Activated CD4-positive, alpha-beta T cell treated with anti-CD3 and anti-CD28 coated beads for 36 hours (primary cell): ENCODE results near the gene CEP83. TPM values are rescaled to one million over a fixed set of nuclear protein-coding genes. Genes with fewer than 3 reads are reported as not detected.

Experiments
- ATAC-seq: fragments of 200-7000 bp; cut with Tn5 transposase; one replicate; pipeline ENCODE4 v1.10.0; 2021; ENCODE audit warnings: mild to moderate bottlenecking, moderate library complexity
- CTCF ChIA-PET: fragments of 350-600 bp; sonication (Branson Sonifier 250); formaldehyde crosslinking; loops from one replicate; lab custom pipeline; 2021; ENCODE audit warnings: antibody characterized with exemption; lab: Charles Lee
- POLR2A ChIA-PET: fragments of 350-600 bp; sonication (Branson Sonifier 250); formaldehyde crosslinking; loops from one replicate; lab custom pipeline; 2021; ENCODE audit warnings: antibody characterized with exemption, inconsistent platforms; lab: Charles Lee
- DNase-seq: peaks from one replicate; pipeline ENCODE4 v3.0.0-alpha.2; 2020
- H3K27ac Mint-ChIP-seq: one replicate; pipeline ENCODE4 v1.8.0; 2021; ENCODE audit warnings: mixed read lengths
- H3K27me3 Mint-ChIP-seq: one replicate; pipeline ENCODE4 v1.8.0; 2021; ENCODE audit warnings: mixed read lengths
- H3K36me3 Mint-ChIP-seq: one replicate; pipeline ENCODE4 v1.8.0; 2021; ENCODE audit warnings: low read depth, mixed read lengths
- H3K4me1 Mint-ChIP-seq: one replicate; pipeline ENCODE4 v1.8.0; 2021; ENCODE audit warnings: mixed read lengths
- H3K4me3 Mint-ChIP-seq: one replicate; pipeline ENCODE4 v1.8.0; 2021; ENCODE audit warnings: mild to moderate bottlenecking, moderate library complexity, mixed read lengths
- H3K9me3 Mint-ChIP-seq: one replicate; pipeline ENCODE4 v1.8.0; 2021; ENCODE audit warnings: low read depth, mixed read lengths
- intact Hi-C, 2 experiments: fragments of 100-400 bp; cut with DNase I in 1 of 2; cut with micrococcal nuclease in 1 of 2; formaldehyde crosslinking; loops; one replicate each; pipeline versions ENCODE4 v1.14.2 to v1.15.1; 2022 to 2024; cut with DNase I, micrococcal nuclease
- total RNA-seq, 2 experiments: library from RNA; stranded (reverse); gene quantifications; one replicate each; pipeline ENCODE4 v1.2.3, GENCODE V29; 2021

CEP83 gene
- total RNA-seq, 2 experiments from 2014 or later: 21.9 to 22.6 TPM

DNA sequence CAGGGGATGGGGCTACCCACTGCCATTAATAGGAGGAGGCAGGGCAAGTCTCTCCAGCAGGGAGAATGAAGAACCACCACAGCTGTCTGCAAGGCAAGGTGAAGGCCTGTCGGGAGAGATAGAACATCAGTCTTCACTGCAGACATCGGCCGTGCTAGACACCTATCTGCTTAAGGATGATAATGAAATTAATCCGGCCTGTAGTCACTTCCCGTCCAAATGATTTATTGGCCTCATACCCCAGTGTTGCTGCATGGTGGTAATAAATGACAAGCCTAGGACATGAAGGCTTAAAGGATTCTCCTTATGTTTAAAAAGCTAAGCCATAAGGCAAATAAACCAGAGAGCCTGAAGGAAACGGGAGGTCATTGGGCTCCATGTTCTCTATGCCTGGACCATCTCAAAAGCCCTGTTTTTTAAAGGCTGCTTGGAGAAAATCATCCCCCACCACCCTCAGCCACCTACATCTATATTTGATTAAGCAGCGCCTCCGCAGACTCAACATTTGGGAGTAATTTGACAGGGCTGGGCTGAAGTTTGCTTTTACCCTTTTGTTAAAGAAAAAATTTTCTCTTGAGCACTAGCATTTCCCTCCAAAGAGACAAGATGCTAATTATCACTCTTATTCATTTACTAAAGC, 173.6 kb downstream of the CEP83 start:
- H3K27ac Mint-ChIP-seq: no peak overlapping the region
- no peak overlapping the region for H3K4me3 Mint-ChIP-seq
- ATAC-seq (no peak), DNase-seq (no peak)
- ChIA-PET POLR2A (no interaction called here), CTCF (no interaction called here)
- H3K36me3 Mint-ChIP-seq: peaks cover 8% of the 10 kb centered on the region
- H3K27me3 Mint-ChIP-seq: no peaks in the 10 kb centered on the region
- H3K9me3 Mint-ChIP-seq: no peaks in the 10 kb centered on the region
- H3K4me1 Mint-ChIP-seq: peaks cover 21% of the 10 kb centered on the region
- intact Hi-C loops: no loop called here

GRCh38 chr12:94284859-94285258, 174.8 kb downstream of the CEP83 start:
- intact Hi-C loops: no loop called here
- H3K27ac Mint-ChIP-seq: no peak overlapping the region
- no peak overlapping the region for H3K4me3 Mint-ChIP-seq
- ChIA-PET POLR2A (no interaction called here), CTCF (interaction anchor here (0.5 kb wide), 1 partner anchor 141 kb away, joined by 3 read pairs; no protein-coding TSS in a partner anchor)
- DNase-seq (no peak), ATAC-seq (no peak)
- H3K36me3 Mint-ChIP-seq: peaks cover 12% of the 10 kb centered on the region
- peaks cover 21% of the 10 kb centered on the region for H3K4me1 Mint-ChIP-seq
- H3K27me3 Mint-ChIP-seq: no peaks in the 10 kb centered on the region
- no peaks in the 10 kb centered on the region for H3K9me3 Mint-ChIP-seq

DNA sequence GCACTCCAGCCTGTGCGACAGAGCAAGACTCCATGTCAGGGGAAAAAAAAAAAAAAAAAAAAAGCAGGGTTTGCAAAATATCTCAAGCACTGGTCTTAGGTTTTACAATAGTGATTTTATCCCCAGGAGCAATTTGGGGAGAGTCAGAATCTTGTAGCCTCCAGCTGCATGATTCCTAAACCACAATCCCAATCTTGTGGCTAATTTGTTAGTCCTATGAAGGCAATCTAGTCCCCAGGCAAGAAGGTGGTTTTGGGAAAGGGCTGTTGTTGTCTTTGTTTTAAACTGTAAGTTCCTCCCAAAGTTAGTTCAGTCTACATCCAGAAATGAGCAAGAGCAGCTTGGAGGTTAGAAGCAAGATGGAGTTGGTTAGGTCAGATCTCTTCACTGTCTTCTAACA, 175.6 kb downstream of the CEP83 start:
- Mint-ChIP-seq H3K9me3 (no peaks in the 10 kb centered on the region), H3K4me1 (peaks cover 21% of the 10 kb centered on the region), H3K27me3 (no peaks in the 10 kb centered on the region), H3K27ac (no peak overlapping the region), H3K4me3 (no peak overlapping the region), H3K36me3 (peaks cover 12% of the 10 kb centered on the region)
- ChIA-PET CTCF (no interaction called here), POLR2A (no interaction called here)
- ATAC-seq: no peak
- DNase-seq: no peak
- intact Hi-C loops: no loop called here

DNA sequence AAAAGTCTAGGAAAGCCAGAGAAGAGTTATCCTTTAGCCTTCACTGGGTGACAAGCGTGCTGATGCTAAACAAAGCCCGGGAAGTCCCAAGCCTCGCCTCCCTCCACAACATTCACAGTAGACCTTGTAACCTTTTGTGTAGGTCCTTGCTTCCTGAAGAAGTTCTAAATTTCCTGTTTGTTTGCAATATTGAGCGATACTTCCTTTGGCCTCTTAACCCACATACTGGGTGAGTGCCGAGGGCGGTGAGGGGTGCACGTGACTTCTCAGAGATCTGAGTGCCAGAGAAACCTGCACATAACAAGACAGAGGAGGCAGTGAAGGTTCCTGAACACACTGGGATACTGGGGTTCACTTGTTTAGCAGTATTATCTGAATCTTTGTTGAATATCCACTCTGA, 177.0 kb downstream of the CEP83 start:
- Mint-ChIP-seq H3K27ac (peak overlapping the region; percentile 66), H3K4me3 (no peak overlapping the region), H3K9me3 (no peaks in the 10 kb centered on the region), H3K4me1 (peaks cover 21% of the 10 kb centered on the region), H3K36me3 (peaks cover 12% of the 10 kb centered on the region), H3K27me3 (no peaks in the 10 kb centered on the region)
- intact Hi-C loops: no loop called here
- DNase-seq: peak; percentile 53
- ATAC-seq: peak; percentile 80
- POLR2A ChIA-PET: no interaction called here
- CTCF ChIA-PET: no interaction called here

- ATAC-seq (no peak), DNase-seq (no peak)
- no peak overlapping the region for H3K4me3 Mint-ChIP-seq
- ChIA-PET POLR2A (no interaction called here), CTCF (interaction anchor here (0.5 kb wide), 1 partner anchor 1237 kb away, joined by 5 read pairs; no protein-coding TSS in a partner anchor)
- no peak overlapping the region for H3K27ac Mint-ChIP-seq
- intact Hi-C loops: no loop called here
- H3K9me3 Mint-ChIP-seq: no peaks in the 10 kb centered on the region
- H3K27me3 Mint-ChIP-seq: no peaks in the 10 kb centered on the region
- H3K4me1 Mint-ChIP-seq: peaks cover 21% of the 10 kb centered on the region
- H3K36me3 Mint-ChIP-seq: peaks cover 12% of the 10 kb centered on the region
These were observed 179.6 kb downstream of the CEP83 start for GRCh38 chr12:94280063-94280462.

- H3K4me3 Mint-ChIP-seq: no peak overlapping the region
- no peaks in the 10 kb centered on the region for H3K27me3 Mint-ChIP-seq
- H3K27ac Mint-ChIP-seq: no peak overlapping the region
- POLR2A ChIA-PET: interaction anchor here (0.5 kb wide), 1 partner anchor 69 kb away, joined by 3 read pairs; no protein-coding TSS in a partner anchor
- peaks cover 7% of the 10 kb centered on the region for H3K36me3 Mint-ChIP-seq
- intact Hi-C loops: no loop called here
- no peaks in the 10 kb centered on the region for H3K9me3 Mint-ChIP-seq
- H3K4me1 Mint-ChIP-seq: peaks cover 9% of the 10 kb centered on the region
- CTCF ChIA-PET: interaction anchor here (0.6 to 1.7 kb wide), 2 partner anchors 21 to 38 kb away, joined by 3 to 5 read pairs; no protein-coding TSS in a partner anchor
- no peak for DNase-seq
- ATAC-seq: no peak
These were observed 182.2 kb downstream of the CEP83 start for GRCh38 chr12:94277426-94278000.

GRCh38 chr12:94276725-94277124, 182.9 kb downstream of the CEP83 start:
- no peaks in the 10 kb centered on the region for H3K27me3 Mint-ChIP-seq
- intact Hi-C loops: no loop called here
- H3K4me3 Mint-ChIP-seq: no peak overlapping the region
- peaks cover 8% of the 10 kb centered on the region for H3K36me3 Mint-ChIP-seq
- no peak for DNase-seq
- H3K27ac Mint-ChIP-seq: no peak overlapping the region
- ChIA-PET CTCF (interaction anchor here (0.6 to 1.7 kb wide), 3 partner anchors 22 to 99 kb away, joined by 3 to 5 read pairs (median 3); no protein-coding TSS in a partner anchor), POLR2A (interaction anchor here (0.5 kb wide), 1 partner anchor 68 kb away, joined by 3 read pairs; no protein-coding TSS in a partner anchor)
- no peak for ATAC-seq
- peaks cover 7% of the 10 kb centered on the region for H3K4me1 Mint-ChIP-seq
- no peaks in the 10 kb centered on the region for H3K9me3 Mint-ChIP-seq

DNA sequence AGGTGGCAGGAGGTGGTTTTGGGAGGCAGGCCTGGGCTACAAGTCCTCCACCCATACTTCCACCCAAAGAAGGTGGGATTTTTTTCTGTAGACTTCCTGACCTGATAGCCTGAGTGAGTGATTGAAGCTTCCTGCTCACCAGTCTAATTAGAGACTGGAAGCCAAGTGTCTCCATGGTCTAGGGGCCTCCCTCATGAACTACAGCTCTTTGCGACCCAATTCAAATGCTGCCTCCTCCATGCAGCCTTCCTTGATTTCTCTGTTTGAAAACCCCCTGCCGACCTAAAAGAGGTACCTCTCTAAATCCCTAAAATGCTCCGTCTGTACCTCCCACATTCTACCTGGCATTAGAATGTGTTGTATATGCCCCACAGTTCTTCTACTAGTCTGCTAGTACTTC, 186.4 kb downstream of the CEP83 start:
- Mint-ChIP-seq H3K4me3 (no peak overlapping the region), H3K27me3 (no peaks in the 10 kb centered on the region), H3K9me3 (no peaks in the 10 kb centered on the region), H3K27ac (no peak overlapping the region), H3K4me1 (peaks cover 38% of the 10 kb centered on the region), H3K36me3 (peaks cover 7% of the 10 kb centered on the region)
- ChIA-PET CTCF (interaction anchor here (0.6 kb wide), 1 partner anchor 1869 kb away, joined by 3 read pairs; no protein-coding TSS in a partner anchor), POLR2A (no interaction called here)
- DNase-seq: no peak
- ATAC-seq: no peak
- intact Hi-C loops: no loop called here

DNA sequence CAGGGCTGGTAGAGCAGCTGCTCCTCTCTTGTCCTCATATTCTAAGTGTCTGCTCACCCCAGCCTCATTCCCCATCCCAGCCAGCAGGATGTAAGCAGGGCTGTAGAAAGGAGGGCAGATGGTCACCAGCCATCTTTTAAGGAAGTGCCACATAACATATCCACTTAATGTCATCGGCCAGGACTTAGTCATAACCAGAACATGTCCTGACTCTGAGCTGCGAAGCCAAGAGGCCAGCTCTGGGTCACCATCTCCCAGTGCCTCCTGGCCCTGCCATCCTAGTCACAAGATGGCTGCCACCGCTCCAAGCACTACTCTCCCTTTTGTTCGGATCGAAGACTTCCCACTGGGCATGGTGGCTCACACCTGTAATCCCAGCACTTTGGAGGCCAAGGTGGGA, 187.4 kb downstream of the CEP83 start:
- CTCF ChIA-PET: no interaction called here
- H3K36me3 Mint-ChIP-seq: peaks cover 11% of the 10 kb centered on the region
- H3K27ac Mint-ChIP-seq: peak overlapping the region; percentile 9
- H3K4me1 Mint-ChIP-seq: peaks cover 47% of the 10 kb centered on the region
- no peak overlapping the region for H3K4me3 Mint-ChIP-seq
- H3K9me3 Mint-ChIP-seq: no peaks in the 10 kb centered on the region
- ATAC-seq (no peak), DNase-seq (no peak)
- POLR2A ChIA-PET: no interaction called here
- H3K27me3 Mint-ChIP-seq: no peaks in the 10 kb centered on the region
- intact Hi-C loops: no loop called here

DNA sequence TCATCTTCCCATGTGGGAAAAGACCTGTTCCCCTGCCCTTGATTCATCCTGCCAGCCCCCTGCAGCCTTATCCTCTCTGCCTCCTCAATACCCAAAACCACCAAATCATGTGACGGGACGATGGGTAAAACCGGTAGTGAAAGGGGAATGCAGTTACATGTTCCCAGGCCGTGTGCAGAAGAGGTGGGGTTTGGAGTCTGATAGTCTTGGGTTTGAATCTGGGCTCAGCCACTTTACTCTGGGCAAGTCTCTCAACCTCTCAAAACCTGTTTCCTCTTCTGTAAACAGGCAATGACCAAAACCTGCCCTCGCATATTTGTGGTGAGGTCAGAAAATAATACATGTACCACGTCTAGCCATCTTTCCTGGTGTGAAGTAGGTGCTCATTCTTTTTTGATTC, 188.3 kb downstream of the CEP83 start:
- POLR2A ChIA-PET: no interaction called here
- DNase-seq: peak; percentile 37
- Mint-ChIP-seq H3K9me3 (no peaks in the 10 kb centered on the region), H3K4me3 (no peak overlapping the region), H3K27me3 (no peaks in the 10 kb centered on the region), H3K4me1 (peaks cover 57% of the 10 kb centered on the region), H3K36me3 (peaks cover 11% of the 10 kb centered on the region), H3K27ac (no peak overlapping the region)
- ATAC-seq: no peak
- intact Hi-C loops: no loop called here
- CTCF ChIA-PET: no interaction called here

DNA sequence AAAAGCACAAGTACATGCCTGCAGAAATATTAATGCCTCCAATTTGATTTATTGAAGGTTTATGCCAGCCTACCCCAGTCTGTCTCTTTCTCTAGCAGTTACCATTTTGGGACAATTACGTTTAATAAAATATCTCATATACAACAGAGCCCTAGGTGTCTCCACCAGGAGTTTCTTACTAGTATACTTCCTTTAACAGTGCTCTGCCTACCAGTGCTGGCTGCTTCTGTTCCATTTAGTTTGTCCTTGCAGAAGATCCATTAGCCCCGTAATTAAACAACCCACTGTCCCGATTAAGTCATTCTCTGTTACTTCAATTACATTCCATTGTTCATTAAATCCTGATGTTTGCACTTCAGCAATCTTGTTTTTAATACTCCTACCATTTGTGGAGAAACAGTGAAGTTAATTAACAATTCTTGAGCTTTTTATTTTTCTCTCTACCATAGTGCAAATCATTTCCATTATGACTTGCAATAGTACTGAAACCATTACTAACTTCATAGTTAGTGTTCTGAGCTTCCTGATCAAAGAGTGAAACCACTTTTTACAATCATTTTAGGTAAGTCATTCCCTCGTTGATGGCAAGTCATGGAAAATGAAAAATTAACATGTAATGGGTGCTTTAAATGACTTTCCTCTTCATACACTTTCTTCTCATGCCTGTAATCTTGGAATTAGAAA, 190.2 kb downstream of the CEP83 start:
- no peak for DNase-seq
- POLR2A ChIA-PET: interaction anchor here (0.6 to 1.6 kb wide), 4 partner anchors 36 to 405 kb away, joined by 3 to 11 read pairs (median 4); no protein-coding TSS in a partner anchor
- intact Hi-C loops: loop anchor here (1.0 to 10.0 kb wide), 7 partner anchors 35 to 805 kb away; partner anchors contain the start of gene MRPL42 (in 1 of the 2)
- peak; percentile 86 for ATAC-seq
- Mint-ChIP-seq H3K27me3 (no peaks in the 10 kb centered on the region), H3K36me3 (peaks cover 24% of the 10 kb centered on the region), H3K4me1 (peaks cover 63% of the 10 kb centered on the region), H3K9me3 (no peaks in the 10 kb centered on the region), H3K4me3 (peak overlapping the region; percentile 24), H3K27ac (peak overlapping the region; percentile 63)
- CTCF ChIA-PET: interaction anchor here (0.9 to 1.9 kb wide), 8 partner anchors 15 to 128 kb away, joined by 3 to 11 read pairs (median 4); no protein-coding TSS in a partner anchor
